OCI-LY3 (cell line): ENCODE results near the gene EEF1AKMT3.

Experiments
- H2AFZ ChIP-seq: fragments of 200-600, 300-600 bp; shearing (Covaris generic); 2 replicates; pipeline ENCODE4 v1.6.0; 2014; ENCODE audit warnings: antibody characterized with exemption, low read depth, low read length
- H3K27ac ChIP-seq: fragments of 200-600, 300-600 bp; sonication (generic); 2 replicates; pipeline ENCODE4 v1.5.1; 2014; ENCODE audit warnings: mild to moderate bottlenecking, low read length, moderate library complexity, mixed read lengths
- H3K27me3 ChIP-seq: fragments of 200-600, 300-600 bp; sonication (generic); 2 replicates; pipeline ENCODE4 v1.6.1; 2014; ENCODE audit warnings: low read depth, low read length, mixed read lengths
- H3K36me3 ChIP-seq: fragments of 200-600, 300-600 bp; sonication (generic); replicated peaks from 2 replicates; pipeline ENCODE3; 2014; ENCODE audit warnings: low read depth, low read length, mixed read lengths
- H3K4me1 ChIP-seq: fragments of 300-600, 200-600 bp; sonication (generic); 2 replicates; pipeline ENCODE4 v1.6.1; 2014; ENCODE audit warnings: low read length, mixed read lengths
- H3K4me2 ChIP-seq: fragments of 200-600, 300-600 bp; sonication (generic); 2 replicates; pipeline ENCODE4 v1.6.1; 2014; ENCODE audit warnings: low read length, mixed read lengths
- H3K4me3 ChIP-seq: fragments of 300-600, 200-600 bp; sonication (generic); 2 replicates; pipeline ENCODE4 v1.5.1; 2014; ENCODE audit warnings: antibody characterized with exemption, mild to moderate bottlenecking, low read length, moderate library complexity
- H3K79me2 ChIP-seq: fragments of 300-600, 200-600 bp; shearing (Covaris generic); 2 replicates; pipeline ENCODE4 v1.6.1; 2014; ENCODE audit warnings: mild to moderate bottlenecking, low read length, mixed read lengths
- H3K9ac ChIP-seq: fragments of 300-600, 200-600 bp; shearing (Covaris generic); 2 replicates; pipeline ENCODE4 v1.6.0; 2014; ENCODE audit warnings: mild to moderate bottlenecking, low read length, moderate library complexity
- H3K9me3 ChIP-seq: fragments of 200-600, 300-600 bp; shearing (Covaris generic); 2 replicates; pipeline ENCODE4 v1.6.1; 2014; ENCODE audit warnings: low read length, mixed read lengths; ENCODE audit not compliant: insufficient read depth
- H4K20me1 ChIP-seq: fragments of 200-600, 300-600 bp; sonication (generic); 2 replicates; pipeline ENCODE4 v1.6.1; 2016; ENCODE audit warnings: low read length, mixed read lengths; ENCODE audit not compliant: insufficient read depth
- CTCF ChIP-seq: fragments of 200-600, 300-600 bp; sonication (generic); IDR thresholded peaks from 2 replicates; pipeline ENCODE4 v1.5.1; 2014; ENCODE audit warnings: antibody characterized with exemption, low read length, low read depth
- EZH2phosphoT487 ChIP-seq: fragments of 200-600 bp; shearing (Covaris generic); IDR thresholded peaks from 2 replicates; pipeline ENCODE4 v1.6.1; 2018; ENCODE audit warnings: antibody characterized with exemption, mixed run types, low read depth

EEF1AKMT3 gene

GRCh38 chr12:57744194-57744776, 28.1 kb upstream of the EEF1AKMT3 start:
- peak overlapping the region; percentile 99 for H3K9ac ChIP-seq
- no peaks in the 10 kb centered on the region for H4K20me1 ChIP-seq
- H3K4me2 ChIP-seq = peak overlapping the region; percentile 87
- H3K9me3 ChIP-seq = no peaks in the 10 kb centered on the region
- peaks cover 26% of the 10 kb centered on the region for H3K79me2 ChIP-seq
- H2AFZ ChIP-seq = peak overlapping the region; percentile 72; the same call in 1 of the 2 replicates
- peaks cover 26% of the 10 kb centered on the region for H3K36me3 ChIP-seq
- peak overlapping the region; percentile 81 for H3K27ac ChIP-seq
- peaks cover 30% of the 10 kb centered on the region for H3K4me1 ChIP-seq
- TF ChIP-seq CTCF = no peak
- TF ChIP-seq EZH2phosphoT487 = no peak
- peak overlapping the region; percentile 97 for H3K4me3 ChIP-seq
- no peaks in the 10 kb centered on the region for H3K27me3 ChIP-seq

- H4K20me1 ChIP-seq = no peaks in the 10 kb centered on the region
- H3K4me1 ChIP-seq = peaks cover 30% of the 10 kb centered on the region
- H3K9ac ChIP-seq = peak within 1 kb of the TSS; percentile 99
- H3K4me2 ChIP-seq = peak within 1 kb of the TSS; percentile 87
- peak within 1 kb of the TSS; percentile 81 for H3K27ac ChIP-seq
- peak within 1 kb of the TSS; percentile 72; the same call in 1 of the 2 replicates for H2AFZ ChIP-seq
- H3K4me3 ChIP-seq = peak within 1 kb of the TSS; percentile 97
- H3K9me3 ChIP-seq = no peaks in the 10 kb centered on the region
- H3K36me3 ChIP-seq = peaks cover 28% of the 10 kb centered on the region
- H3K27me3 ChIP-seq = no peaks in the 10 kb centered on the region
- H3K79me2 ChIP-seq = peaks cover 32% of the 10 kb centered on the region
- no peak for TF ChIP-seq EZH2phosphoT487
- TF ChIP-seq CTCF = no peak
Observed at GRCh38 chr12:57744777-57745484, 27.5 kb upstream of the EEF1AKMT3 start, which contains the start of gene TSPAN31. Gene TSPAN31 (plus strand): TSS chr12:57745039. CDS start chr12:57745155, 116 bp downstream.

GRCh38 chr12:57745485-57745881, 26.9 kb upstream of the EEF1AKMT3 start:
- no peaks in the 10 kb centered on the region for H3K9me3 ChIP-seq
- H3K4me3 ChIP-seq = peak overlapping the region; percentile 97
- peak overlapping the region; percentile 99 for H3K9ac ChIP-seq
- no peaks in the 10 kb centered on the region for H4K20me1 ChIP-seq
- H3K4me1 ChIP-seq = peaks cover 30% of the 10 kb centered on the region
- H3K27me3 ChIP-seq = no peaks in the 10 kb centered on the region
- H2AFZ ChIP-seq = no peak overlapping the region
- peak overlapping the region; percentile 81 for H3K27ac ChIP-seq
- H3K36me3 ChIP-seq = peaks cover 32% of the 10 kb centered on the region
- TF ChIP-seq EZH2phosphoT487 (no peak), CTCF (no peak)
- H3K4me2 ChIP-seq = peak overlapping the region; percentile 75
- H3K79me2 ChIP-seq = peaks cover 38% of the 10 kb centered on the region

- Histone ChIP-seq H3K9ac (no peak overlapping the region), H3K36me3 (peaks cover 37% of the 10 kb centered on the region), H3K27ac (peak overlapping the region; percentile 81; the same call in 1 of the 2 replicates), H3K4me1 (peaks cover 31% of the 10 kb centered on the region), H3K27me3 (no peaks in the 10 kb centered on the region), H3K79me2 (peaks cover 39% of the 10 kb centered on the region), H2AFZ (no peak overlapping the region), H3K4me3 (peak overlapping the region; percentile 97; the same call in 1 of the 2 replicates), H3K4me2 (peak overlapping the region; percentile 75; the same call in 1 of the 2 replicates), H3K9me3 (no peaks in the 10 kb centered on the region), H4K20me1 (no peaks in the 10 kb centered on the region)
- TF ChIP-seq EZH2phosphoT487 = no peak
- no peak for TF ChIP-seq CTCF
Observed at GRCh38 chr12:57746025-57746424, 26.4 kb upstream of the EEF1AKMT3 start.
